ENCODE measurements around the gene RTCA. TPM values are rescaled to one million over a fixed set of nuclear protein-coding genes. Genes with fewer than 3 reads are reported as not detected.
"Not testable (repeated sequence)": the region's sequence is repeated elsewhere in the genome, so short reads cannot be mapped to it uniquely, and the experiment has no call there.

The RTCA gene
- total RNA-seq, 1 donor from 2014 or later: 16.6 TPM

- ATAC-seq; DNase-seq (ENCODE audit: low spot score): not testable (repeated sequence)
These were observed 9.7 kb upstream of the RTCA start for GRCh38 chr1:100256273-100256672.

- DNase-seq (ENCODE audit: low spot score); ATAC-seq: not testable (repeated sequence)
These were observed 7.6 kb upstream of the RTCA start for GRCh38 chr1:100258427-100258826.

DNA sequence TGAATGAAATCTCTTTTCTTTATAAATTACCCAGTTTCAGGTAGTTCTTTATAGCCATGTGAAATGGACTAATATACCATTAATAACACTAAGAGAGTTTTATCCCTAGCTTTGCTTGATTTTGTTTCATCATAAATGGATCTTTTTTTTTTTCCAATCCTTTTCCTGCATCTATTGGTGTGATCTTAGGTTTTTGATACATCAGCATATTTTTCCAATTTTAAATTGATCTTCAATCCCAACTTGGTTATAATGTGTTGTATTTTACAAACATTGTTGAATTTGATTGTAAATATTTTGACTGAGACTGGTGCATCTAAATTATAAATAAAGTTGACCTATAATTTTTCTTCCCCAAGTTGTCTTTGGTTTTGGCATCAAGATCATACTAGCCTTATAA lies 4.3 kb upstream of the RTCA start:
- DNase-seq (ENCODE audit: low spot score) (no peak), ATAC-seq (no peak)

- ATAC-seq; DNase-seq (ENCODE audit: low spot score): not testable (repeated sequence)
These were observed 1.9 kb upstream of the RTCA start for GRCh38 chr1:100264081-100264480.

GRCh38 chr1:100265562-100265930 lies 470 bp upstream of the RTCA start:
- peak; percentile 52 for ATAC-seq
- no peak for DNase-seq (ENCODE audit: low spot score)

DNA sequence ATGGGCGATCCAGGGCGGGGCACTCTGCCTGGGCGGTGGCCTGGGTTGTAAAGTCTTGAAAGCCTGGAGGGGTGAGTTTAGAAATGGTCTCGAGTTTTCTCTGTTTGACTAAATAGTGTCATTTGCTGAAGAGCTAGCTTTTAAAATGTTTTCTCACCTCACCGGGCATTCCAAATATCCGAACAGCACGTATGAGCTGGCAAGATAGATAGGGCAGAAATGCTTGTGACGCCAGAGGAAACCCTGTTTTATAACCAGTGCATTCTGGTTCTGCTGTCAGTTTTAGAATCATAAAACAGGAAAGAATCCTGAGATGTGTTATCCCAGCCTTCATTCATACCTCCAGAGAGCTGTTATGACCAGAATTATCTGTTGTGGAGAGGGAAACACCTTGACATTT lies 725 bp downstream of the RTCA start:
- no peak for DNase-seq (ENCODE audit: low spot score)

DNA sequence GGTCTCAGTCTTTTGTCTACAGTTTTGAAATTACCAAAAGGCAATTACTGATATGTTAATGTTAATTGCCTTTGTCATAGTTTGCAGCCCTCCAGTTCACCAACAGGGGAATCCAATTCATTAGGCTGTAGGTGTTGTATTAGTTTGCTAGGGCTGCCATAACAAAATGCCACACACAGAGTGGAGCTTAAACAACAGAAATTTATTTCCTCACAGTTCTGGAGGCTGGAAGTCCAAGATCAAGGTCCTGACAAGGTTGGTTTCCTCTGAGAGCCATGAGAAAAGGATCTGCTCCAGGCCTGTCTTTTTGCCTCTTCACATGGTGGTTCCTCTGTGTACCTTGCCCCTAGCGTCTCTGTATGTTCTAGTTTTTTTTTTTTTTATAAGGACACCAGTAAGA lies 1.3 kb downstream of the RTCA start:
- DNase-seq (ENCODE audit: low spot score): no peak

More for the DNA sequence above, 725 bp downstream of the RTCA start:
- ATAC-seq: peak; percentile 56

DNA sequence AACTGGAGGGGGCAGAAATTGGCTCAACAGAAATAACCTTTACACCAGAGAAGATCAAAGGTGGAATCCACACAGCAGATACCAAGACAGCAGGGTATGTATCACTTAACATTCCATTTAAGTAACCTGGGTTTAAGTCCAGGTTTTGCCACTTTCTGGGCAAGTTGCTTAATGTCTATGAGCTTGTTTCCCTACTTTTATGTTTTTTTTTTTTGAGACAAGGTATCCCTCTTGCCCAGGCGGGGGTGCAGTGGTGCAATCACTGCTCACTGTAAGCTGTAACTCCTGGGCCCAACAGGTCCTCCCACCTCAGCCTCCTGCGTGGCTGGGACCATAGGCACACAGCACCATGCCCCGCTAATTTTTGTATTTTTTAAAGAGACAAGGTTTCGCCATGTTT lies 2.2 kb downstream of the RTCA start:
- DNase-seq (ENCODE audit: low spot score) (no peak), ATAC-seq (no peak)

More for the DNA sequence above, 1.3 kb downstream of the RTCA start:
- no peak for ATAC-seq

GRCh38 chr1:100277866-100278265 lies 11.8 kb downstream of the RTCA start:
- no peak for DNase-seq (ENCODE audit: low spot score)
- no peak for ATAC-seq

DNA sequence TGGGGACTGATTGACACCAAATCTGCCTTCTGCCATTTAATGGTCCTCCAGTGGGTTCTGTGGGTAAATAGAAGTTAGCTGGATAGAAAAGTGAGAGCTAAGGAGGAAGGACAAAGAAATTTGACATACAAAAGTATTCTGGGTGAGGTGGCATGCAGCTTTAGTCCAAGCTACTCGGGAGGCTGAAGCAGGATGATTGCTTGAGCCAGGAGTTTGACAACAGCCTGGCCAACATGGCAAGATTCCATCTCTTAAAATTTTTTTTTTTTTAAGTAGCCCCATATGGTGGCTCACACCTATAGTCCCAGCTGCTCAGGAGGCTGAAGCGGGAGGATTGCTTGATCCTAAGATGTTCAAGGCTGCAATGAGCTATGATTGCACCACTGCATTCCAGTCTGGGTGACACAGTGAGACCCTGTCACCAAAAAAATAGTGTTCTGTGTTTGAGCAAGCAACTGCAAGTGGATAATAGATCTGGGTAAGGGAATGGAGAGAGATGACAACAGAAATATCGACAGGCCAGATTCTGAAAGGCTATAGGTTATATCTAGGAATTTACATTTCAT lies 13.4 kb downstream of the RTCA start:
- no peak for ATAC-seq
- no peak for DNase-seq (ENCODE audit: low spot score)

DNA sequence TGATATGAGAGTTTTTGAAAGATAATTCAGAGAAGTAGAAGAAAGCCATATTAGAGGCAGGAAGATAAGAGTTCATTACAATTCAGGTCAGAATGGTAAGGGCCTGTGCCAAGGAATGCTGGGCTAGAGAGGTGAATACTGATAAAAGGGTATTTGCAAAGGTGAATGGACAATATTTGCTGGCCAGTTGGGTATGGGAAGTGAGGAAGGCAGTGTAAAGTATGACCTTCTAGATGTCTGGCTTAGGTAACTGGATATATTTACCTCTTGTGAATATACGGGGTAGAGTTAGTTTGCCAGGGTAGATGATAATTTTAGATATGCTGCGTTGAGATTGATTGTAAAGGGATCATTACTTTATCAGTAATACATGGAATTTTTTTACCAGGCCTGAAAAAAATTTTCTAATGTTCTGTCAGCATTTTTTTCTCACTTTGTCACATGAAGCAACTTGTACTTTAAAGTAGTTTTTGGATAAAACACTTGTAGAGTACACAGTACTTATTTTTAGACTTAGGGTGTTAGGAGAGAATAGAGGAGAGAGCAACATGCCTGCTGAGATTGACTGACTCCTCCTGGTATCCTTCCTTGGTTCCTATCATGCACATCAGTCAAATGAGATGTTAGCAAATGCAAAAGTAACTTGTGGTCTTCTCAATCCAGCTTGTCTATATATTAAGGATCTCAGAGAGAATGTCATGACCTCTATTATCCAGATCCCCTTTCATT lies 14.1 kb downstream of the RTCA start:
- DNase-seq (ENCODE audit: low spot score) (no peak), ATAC-seq (peak; percentile 47)

DNA sequence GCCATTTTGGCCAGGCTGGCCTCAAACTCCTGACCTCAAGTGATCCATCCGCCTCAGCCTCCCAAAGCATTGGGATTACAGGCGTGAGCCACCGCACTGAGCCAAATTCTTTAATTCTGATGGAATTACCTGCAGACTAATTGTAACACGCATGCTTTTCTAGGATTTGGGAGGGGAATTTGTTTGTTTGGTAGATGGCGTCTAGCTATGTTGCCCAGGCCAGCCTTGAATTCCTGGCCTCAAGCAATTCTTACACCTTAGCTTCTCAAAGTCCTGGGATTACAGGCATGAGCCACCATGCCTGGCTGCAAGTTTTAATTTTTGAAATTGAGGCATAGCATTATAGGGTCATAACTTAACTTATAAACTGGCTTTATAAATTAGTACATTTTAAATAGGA lies 18.6 kb downstream of the RTCA start:
- ATAC-seq (no peak), DNase-seq (ENCODE audit: low spot score) (no peak)

DNA sequence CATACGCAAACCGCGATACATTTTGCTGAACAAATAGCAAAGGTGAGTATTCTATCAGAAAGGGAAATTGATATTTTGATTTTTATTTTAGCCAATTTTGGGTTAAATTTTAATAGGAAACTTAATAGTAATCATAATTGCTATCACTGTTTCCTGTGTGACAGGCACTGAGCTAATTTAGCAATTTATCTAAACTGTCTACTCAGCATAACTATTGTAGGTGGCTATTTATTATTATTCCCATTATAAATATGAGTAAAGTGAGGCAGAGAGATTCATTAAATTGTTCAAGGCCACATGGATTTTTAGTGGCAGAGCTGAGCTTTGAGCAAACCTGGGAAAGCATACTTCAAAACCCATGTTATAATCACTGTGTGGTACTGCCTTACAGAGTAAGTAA lies 21.1 kb downstream of the RTCA start:
- ATAC-seq: no peak
- DNase-seq (ENCODE audit: low spot score): no peak

DNA sequence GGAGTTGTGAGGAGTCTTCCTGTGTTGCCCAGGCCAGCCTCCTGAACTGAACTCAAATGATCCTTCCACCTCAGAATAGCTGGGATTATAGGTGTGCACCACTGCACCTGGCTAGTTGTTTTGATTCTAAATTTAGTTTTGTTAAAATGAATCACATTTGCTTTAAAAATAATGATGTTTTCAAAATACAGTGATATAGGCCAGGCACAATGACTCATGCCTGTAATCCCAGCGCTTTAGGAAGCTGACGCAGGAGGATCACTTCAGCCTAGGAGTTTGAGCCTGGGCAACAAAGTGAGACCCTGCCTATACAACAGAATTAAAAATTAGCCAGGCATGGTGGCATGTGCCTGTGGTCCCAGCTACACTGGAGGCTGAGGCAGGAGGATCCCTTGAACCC lies 24.3 kb downstream of the RTCA start:
- no peak for DNase-seq (ENCODE audit: low spot score)
- no peak for ATAC-seq

DNA sequence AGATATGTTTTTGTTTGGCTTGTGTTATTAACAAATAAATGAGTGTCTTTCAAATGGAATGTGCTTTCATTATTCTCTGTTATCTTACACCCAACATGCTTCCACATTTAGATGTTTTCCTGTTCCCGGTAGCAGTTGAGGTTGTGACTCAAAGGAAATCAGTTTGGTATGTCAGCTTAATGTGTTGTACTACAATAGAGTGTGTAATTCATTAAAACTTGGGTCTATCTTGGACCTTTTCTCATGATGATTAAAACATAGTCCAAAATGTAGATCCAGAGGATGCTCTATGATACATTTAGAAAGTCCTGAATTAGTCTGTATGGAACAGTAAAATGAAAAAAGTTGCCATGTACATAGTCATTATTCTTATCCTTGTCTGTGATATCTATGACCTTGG lies 26.7 kb downstream of the RTCA start:
- no peak for ATAC-seq
- DNase-seq (ENCODE audit: low spot score): no peak

DNA sequence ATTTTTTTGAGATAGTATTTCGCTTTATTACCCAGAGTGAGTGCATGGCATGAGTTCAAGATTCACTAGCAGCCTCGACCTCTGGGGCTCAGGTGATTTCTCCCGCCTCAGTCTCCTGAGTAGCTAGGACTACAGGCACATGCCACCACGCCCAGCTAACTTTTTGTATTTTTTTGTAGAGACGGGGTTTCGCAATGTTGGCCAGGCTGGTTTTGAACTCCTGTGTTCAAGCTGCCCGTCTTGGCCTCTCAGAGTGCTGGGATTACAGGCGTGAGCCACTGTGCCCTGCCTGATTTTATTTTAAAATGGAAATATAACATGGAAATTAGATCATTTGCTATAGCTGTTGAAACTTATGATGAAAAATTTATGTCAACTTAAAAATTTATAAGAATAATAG lies 30.1 kb downstream of the RTCA start:
- no peak for ATAC-seq
- no peak for DNase-seq (ENCODE audit: low spot score)

DNA sequence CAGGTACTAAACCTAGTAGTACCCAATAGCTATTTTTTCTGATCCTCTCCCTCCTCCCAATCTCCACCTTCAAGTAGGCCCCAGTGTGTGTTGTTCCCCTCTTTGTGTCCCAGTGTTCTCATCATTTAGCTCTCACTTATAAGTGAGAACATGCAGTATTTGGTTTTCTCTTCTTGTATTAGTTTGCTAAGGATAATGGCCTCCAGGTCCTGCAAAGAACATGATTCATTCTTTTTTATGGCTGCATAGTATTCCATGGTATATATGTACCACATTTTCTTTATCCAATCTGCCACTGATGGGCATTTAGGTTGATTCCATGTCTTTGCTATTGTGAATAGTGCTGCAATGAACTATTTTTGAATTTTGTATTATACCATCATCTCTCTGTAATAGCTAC lies 31.0 kb downstream of the RTCA start:
- not testable (repeated sequence) for DNase-seq (ENCODE audit: low spot score); ATAC-seq

- ATAC-seq (no peak), DNase-seq (ENCODE audit: low spot score) (no peak)
These were observed 32.5 kb downstream of the RTCA start for GRCh38 chr1:100298512-100298911.

DNA sequence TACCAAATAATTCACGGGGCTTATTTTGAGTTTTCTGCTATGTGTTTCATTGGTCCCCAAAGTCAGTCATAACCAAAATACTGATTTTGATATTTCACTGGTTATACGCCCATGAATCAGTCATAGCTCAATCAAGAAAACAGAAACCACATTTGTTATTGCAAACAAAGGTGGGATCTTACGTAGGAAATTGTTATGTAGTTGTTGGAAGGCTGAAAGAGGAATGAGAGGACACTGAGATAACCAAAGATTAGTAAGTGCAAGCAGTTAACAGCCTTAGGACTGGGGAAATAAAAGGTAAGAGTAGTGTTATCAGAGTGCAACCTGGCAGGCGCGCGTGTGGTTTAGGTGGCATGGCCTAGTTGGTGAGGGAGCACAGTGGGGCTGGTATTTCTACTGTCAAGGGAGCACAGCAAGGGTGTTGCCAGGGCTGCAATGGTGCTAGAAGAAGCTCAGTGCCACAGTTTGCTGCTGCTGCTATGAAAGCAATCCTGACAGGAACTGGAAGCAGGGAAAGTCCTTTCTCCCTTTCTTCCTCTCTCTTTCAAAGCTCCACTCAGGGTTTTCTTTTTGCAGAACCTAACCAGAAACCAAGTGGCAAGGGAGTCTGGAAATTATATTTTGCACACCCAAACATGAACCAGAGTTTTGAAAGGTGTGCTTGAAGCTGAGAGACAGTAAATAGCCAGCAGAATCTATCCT lies 33.7 kb downstream of the RTCA start:
- no peak for DNase-seq (ENCODE audit: low spot score)
- no peak for ATAC-seq

DNA sequence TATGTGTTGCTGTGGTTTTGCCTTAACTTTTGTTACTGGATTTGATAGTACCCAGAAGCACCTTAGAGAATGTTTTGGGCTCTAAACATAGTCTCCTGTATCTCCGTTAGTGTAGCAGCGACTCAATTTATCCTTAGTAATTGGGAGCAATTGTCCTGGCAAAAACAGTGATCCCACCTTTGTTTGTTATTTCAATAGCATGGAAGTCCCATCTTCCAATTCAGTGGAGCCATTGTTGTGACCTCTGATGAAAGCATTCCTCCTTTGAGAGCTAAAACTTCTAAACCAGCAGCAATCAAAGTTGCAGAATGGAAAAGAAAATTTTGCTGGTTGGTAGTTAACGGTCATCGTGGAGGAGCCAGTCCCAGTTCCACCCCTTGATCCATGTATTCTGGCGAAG lies 34.7 kb downstream of the RTCA start:
- DNase-seq (ENCODE audit: low spot score) (no peak), ATAC-seq (no peak)

- DNase-seq (ENCODE audit: low spot score): no peak
- no peak for ATAC-seq
These were observed 36.7 kb downstream of the RTCA start for GRCh38 chr1:100302739-100303138.

DNA sequence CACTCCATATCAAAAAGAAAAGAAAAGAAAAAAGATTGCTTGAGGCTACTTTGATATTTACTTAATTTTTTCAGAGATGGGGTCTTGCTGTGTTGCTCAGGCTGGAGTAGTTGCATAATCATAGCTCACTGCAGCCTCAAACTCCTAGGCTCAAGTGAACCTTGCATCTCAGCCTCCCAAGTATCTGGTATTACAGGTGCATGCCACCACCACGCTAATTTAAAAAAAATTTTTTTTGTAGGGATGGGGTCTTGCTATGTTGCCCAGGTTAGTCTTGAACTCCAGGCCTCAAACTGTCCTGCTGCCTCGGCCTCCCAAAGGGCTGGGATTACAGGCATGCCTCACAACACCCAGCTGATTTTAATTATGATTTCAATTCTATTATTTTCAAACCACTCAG lies 38.2 kb downstream of the RTCA start:
- ATAC-seq: no peak
- DNase-seq (ENCODE audit: low spot score): no peak
